Measurements from ENCODE around the gene CCDC6.
"Not testable (repeated sequence)": the region's sequence is repeated elsewhere in the genome, so short reads cannot be mapped to it uniquely, and the experiment has no call there.

The CCDC6 gene

GRCh38 chr10:59906417-59907202 lies at the start of gene CCDC6:
CCDC6 (minus strand) TSS chr10:59906556; CDS start chr10:59906424, 132 bp downstream.
- DNase-seq (ENCODE audit: extremely low read depth, insufficient read length) = peak; percentile 94
- Histone ChIP-seq H3K27me3 (replicated peaks; ENCODE audit: control insufficient read depth, insufficient read depth, low read length) (no peaks in the 10 kb centered on the region), H3K36me3 (ENCODE audit: control insufficient read depth, insufficient read depth, low read length) (no peaks in the 10 kb centered on the region; the same call in 1 of the 2 replicates), H3K4me3 (replicated peaks; ENCODE audit: low read depth, low read length) (peak within 1 kb of the TSS; percentile 95)
- TF ChIP-seq, protein P1, sequence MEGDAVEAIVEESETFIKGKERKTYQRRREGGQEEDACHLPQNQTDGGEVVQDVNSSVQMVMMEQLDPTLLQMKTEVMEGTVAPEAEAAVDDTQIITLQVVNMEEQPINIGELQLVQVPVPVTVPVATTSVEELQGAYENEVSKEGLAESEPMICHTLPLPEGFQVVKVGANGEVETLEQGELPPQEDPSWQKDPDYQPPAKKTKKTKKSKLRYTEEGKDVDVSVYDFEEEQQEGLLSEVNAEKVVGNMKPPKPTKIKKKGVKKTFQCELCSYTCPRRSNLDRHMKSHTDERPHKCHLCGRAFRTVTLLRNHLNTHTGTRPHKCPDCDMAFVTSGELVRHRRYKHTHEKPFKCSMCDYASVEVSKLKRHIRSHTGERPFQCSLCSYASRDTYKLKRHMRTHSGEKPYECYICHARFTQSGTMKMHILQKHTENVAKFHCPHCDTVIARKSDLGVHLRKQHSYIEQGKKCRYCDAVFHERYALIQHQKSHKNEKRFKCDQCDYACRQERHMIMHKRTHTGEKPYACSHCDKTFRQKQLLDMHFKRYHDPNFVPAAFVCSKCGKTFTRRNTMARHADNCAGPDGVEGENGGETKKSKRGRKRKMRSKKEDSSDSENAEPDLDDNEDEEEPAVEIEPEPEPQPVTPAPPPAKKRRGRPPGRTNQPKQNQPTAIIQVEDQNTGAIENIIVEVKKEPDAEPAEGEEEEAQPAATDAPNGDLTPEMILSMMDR (IDR thresholded peaks at IDR 0.05; ENCODE audit: insufficient read depth, low read length, poor library complexity, severe bottlenecking) = peak; percentile 84

- Histone ChIP-seq H3K36me3 (ENCODE audit: control insufficient read depth, insufficient read depth, low read length) (no peaks in the 10 kb centered on the region), H3K27me3 (replicated peaks; ENCODE audit: control insufficient read depth, insufficient read depth, low read length) (no peaks in the 10 kb centered on the region), H3K4me3 (replicated peaks; ENCODE audit: low read depth, low read length) (no peak overlapping the region)
- TF ChIP-seq, protein P1 (IDR thresholded peaks at IDR 0.05; ENCODE audit: insufficient read depth, low read length, poor library complexity, severe bottlenecking) = no peak
- no peak for DNase-seq (ENCODE audit: extremely low read depth, insufficient read length)
Observed at GRCh38 chr10:59954296-59954695, 47.9 kb upstream of the CCDC6 start.

DNA sequence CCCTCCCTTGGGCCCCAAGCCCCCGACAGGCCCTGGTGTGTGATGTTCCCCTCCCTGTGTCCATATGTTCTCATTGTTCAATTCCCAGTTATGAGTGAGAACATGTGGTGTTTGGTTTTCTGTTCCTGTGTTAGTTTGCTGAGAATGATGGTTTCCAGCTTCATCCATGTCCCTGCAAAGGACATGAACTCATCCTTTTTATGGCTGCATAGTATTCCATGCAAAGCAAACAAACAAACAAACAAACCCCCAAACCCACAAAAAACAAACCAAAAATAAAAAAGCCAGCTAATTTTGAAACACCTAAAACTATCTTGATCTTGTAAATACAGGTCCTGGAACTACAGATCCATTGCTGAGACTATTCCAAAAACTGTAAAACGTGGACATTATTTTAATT lies 47.4 kb upstream of the CCDC6 start:
- not testable (repeated sequence) for H3K27me3 ChIP-seq (replicated peaks; ENCODE audit: control insufficient read depth, insufficient read depth, low read length); H3K4me3 ChIP-seq (replicated peaks; ENCODE audit: low read depth, low read length); H3K36me3 ChIP-seq (ENCODE audit: control insufficient read depth, insufficient read depth, low read length); DNase-seq (ENCODE audit: extremely low read depth, insufficient read length)

DNA sequence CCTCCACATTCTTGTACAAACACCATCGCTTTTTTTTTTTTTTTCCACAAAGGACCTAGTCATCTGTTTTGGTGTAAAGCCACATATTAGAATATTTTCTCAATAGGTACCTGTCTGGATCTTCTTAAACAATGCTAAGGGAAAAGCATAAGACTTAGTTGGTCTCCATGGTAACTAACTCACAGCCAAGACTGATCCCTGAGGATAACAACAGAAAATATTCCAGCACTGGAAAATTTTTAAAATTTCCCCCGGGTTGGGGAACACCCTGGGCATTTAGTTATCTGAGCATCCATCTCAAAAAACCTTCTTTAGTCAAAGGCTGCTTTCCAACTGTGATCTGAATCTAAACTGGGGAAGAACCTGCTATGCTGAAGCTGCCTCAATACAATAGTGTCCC lies 43.7 kb upstream of the CCDC6 start:
- no peaks in the 10 kb centered on the region for H3K27me3 ChIP-seq (replicated peaks; ENCODE audit: control insufficient read depth, insufficient read depth, low read length)
- H3K4me3 ChIP-seq (replicated peaks; ENCODE audit: low read depth, low read length) = no peak overlapping the region
- H3K36me3 ChIP-seq (ENCODE audit: control insufficient read depth, insufficient read depth, low read length) = no peaks in the 10 kb centered on the region
- DNase-seq (ENCODE audit: extremely low read depth, insufficient read length) = no peak
- TF ChIP-seq, protein P1 (IDR thresholded peaks at IDR 0.05; ENCODE audit: insufficient read depth, low read length, poor library complexity, severe bottlenecking) = no peak

DNA sequence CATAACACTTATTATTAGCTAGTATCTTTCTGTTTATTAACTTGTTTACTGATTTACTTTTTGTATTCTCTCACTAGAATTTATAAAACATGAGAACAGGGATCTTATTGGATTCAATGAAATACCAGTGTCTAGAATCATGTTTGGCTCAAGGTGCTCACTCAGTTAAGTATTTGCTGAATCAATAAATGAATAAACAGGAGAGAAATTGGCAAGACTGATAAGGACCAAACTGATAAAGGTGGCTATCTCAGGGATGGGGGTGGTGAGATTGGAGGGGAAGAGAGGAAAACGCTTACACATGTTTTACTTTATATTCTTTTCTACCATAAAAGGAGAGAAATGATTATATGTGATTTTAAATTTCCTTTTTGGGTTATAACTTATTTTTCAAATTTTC lies 43.3 kb upstream of the CCDC6 start:
- H3K27me3 ChIP-seq (replicated peaks; ENCODE audit: control insufficient read depth, insufficient read depth, low read length) = no peaks in the 10 kb centered on the region; the same call in 1 of the 2 replicates
- no peak for DNase-seq (ENCODE audit: extremely low read depth, insufficient read length)
- TF ChIP-seq, protein P1 (IDR thresholded peaks at IDR 0.05; ENCODE audit: insufficient read depth, low read length, poor library complexity, severe bottlenecking) = no peak

DNA sequence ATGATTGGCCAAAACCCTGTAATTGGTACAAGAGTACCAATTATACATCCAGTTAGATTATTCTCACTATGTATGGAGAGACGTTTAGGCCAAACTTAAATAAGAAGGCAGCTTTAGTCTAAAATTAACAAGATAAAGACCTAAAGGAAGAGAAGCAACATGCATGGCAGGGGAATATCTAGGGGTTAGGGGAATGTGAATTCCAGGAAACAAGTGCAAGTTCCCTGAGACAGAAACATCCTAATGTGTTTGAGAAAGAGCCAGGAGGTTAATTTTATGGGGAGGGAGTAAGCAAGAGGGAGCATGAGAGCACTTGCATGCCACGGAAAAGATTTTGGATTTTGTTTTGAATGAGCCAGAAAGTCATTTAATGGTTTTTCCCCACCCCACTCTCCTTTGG lies 39.6 kb upstream of the CCDC6 start:
- DNase-seq (ENCODE audit: extremely low read depth, insufficient read length) = no peak
- no peaks in the 10 kb centered on the region; the same call in 1 of the 2 replicates for H3K27me3 ChIP-seq (replicated peaks; ENCODE audit: control insufficient read depth, insufficient read depth, low read length)
- TF ChIP-seq, protein P1 (IDR thresholded peaks at IDR 0.05; ENCODE audit: insufficient read depth, low read length, poor library complexity, severe bottlenecking) = no peak

More for the DNA sequence above, 43.3 kb upstream of the CCDC6 start:
- Histone ChIP-seq H3K4me3 (replicated peaks; ENCODE audit: low read depth, low read length) (no peak overlapping the region), H3K36me3 (ENCODE audit: control insufficient read depth, insufficient read depth, low read length) (no peaks in the 10 kb centered on the region)

More for the DNA sequence above, 39.6 kb upstream of the CCDC6 start:
- H3K4me3 ChIP-seq (replicated peaks; ENCODE audit: low read depth, low read length) = no peak overlapping the region
- no peaks in the 10 kb centered on the region for H3K36me3 ChIP-seq (ENCODE audit: control insufficient read depth, insufficient read depth, low read length)
